GM12873 (cell line): ENCODE data around the gene TM9SF4.

Source experiments
- CTCF ChIP-seq: IDR thresholded peaks from 2 replicates; pipeline ENCODE4 v1.5.1; 2012; ENCODE audit warnings: low read depth, mild to moderate bottlenecking, moderate library complexity, low read length, control low read depth; ENCODE audit not compliant: insufficient read depth; ENCODE audit errors: missing control alignments

Gene TM9SF4

GRCh38 chr20:32153771-32154170 is 44.3 kb downstream of the TM9SF4 start:
- TF ChIP-seq CTCF: no peak

- peak; percentile 60 for TF ChIP-seq CTCF
Observed at GRCh38 chr20:32155017-32155981, 45.8 kb downstream of the TM9SF4 start.

GRCh38 chr20:32157611-32158010 is 48.1 kb downstream of the TM9SF4 start:
- TF ChIP-seq CTCF: no peak

- TF ChIP-seq CTCF: no peak
Observed at GRCh38 chr20:32158351-32158750, 48.8 kb downstream of the TM9SF4 start.

GRCh38 chr20:32158943-32159660 is 49.6 kb downstream of the TM9SF4 start:
- no peak for TF ChIP-seq CTCF

GRCh38 chr20:32159766-32160221 is 50.3 kb downstream of the TM9SF4 start:
- no peak for TF ChIP-seq CTCF

- TF ChIP-seq CTCF: no peak
Observed at GRCh38 chr20:32160341-32160740, 50.8 kb downstream of the TM9SF4 start.
